HG02571 (cell line): ENCODE measurements around the gene MANBA.
A peak's percentile ranks its signal among the peaks of the same experiment; 100 is the strongest.

Experiments
- ATAC-seq: cut with Tn5 transposase; IDR thresholded peaks from one replicate; pipeline ENCODE4 v1.9.1; 2021; ENCODE audit warnings: mild to moderate bottlenecking, moderate library complexity; ENCODE audit not compliant: unreplicated experiment

The MANBA gene

DNA sequence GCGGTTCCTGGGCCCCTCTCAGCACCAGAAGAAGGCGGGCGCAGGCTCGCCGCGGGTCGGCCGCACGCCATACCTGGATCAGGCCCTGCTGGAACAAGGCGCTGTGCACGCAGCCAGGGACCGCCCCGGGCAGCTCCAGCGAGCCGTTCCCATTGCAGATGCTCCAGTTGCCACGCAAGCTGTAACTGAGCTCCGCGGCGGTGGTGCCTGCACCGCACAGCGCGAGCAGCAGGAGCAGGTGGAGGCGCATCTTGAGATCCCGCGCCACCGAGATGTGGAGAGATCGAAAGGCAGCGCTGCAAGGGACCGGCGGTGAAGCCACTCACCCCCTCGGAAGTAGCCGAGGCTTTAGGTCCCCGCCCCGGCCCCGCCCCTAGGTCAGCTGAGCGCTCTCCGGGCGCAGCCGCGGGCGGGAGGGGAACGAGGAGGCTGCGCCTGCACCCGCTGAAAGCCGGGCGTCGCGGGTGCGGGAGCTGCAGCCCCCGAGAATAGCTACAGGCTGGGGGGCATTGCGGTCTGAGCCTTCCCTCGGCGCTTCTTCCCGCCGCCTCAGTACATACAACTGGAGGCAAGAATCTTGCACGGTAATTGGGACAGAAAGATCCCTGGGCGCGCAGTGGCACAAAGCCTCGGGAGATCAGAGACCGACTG lies at the start of gene MANBA:
TSS of gene MANBA (minus strand) at position 324 of the 651 bp plus-strand sequence. CDS start at position 250, 74 bp downstream.
- peak; percentile 93 for ATAC-seq

DNA sequence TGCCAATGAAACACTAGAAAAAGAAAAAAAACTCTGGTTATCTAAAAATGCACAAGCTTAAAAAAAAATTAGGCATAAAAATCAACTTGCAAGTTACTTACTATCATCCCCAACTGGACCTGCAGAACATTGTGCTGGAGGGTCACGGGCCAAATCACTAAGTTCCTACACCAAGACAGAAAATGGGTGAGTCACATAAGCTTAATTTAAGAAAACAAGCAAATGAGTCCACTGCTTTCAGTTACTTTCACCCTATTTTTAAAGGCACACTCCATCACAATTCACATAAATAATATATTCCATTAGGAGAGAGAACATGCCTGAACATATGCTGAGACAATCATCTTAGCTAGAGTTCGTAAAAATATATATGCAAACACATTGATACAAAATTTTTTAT lies 48.9 kb upstream of the MANBA start:
- no peak for ATAC-seq

DNA sequence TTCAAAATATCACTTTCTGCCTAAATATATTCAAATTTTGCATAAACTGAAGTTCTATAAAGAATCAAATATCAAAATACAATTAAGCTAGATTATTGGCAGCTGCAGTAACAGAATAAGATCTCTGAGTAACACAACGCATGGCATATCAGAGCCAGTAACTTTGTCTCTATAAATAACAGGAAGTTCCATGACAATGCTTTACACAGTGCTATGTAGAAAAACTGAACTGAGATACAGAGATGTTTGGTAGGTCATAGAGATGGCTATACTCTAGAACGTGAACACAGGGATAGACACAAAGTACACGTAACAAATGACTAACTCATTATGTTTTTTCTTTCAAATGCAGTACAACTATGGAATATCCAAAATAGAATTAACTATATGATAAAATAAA lies 48.4 kb upstream of the MANBA start:
- ATAC-seq = no peak

DNA sequence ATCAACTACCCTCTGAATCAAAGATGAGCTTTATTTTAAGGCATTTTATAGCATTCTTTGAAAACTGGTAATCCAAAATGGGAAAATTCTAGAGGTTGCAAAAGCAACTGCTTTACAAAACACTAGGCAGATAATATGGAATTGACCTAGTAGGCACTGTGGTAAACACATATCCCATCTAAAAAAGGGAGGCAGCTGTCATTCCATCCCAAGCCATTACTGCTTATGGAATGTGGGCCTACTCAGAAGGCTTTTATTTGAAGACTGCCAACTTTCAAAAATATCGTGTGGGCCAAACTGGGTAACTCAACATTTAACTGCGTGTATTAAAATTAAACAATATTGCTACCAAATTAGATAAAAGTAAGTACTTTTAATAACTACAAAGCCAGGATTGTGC lies 47.2 kb upstream of the MANBA start:
- ATAC-seq = no peak

DNA sequence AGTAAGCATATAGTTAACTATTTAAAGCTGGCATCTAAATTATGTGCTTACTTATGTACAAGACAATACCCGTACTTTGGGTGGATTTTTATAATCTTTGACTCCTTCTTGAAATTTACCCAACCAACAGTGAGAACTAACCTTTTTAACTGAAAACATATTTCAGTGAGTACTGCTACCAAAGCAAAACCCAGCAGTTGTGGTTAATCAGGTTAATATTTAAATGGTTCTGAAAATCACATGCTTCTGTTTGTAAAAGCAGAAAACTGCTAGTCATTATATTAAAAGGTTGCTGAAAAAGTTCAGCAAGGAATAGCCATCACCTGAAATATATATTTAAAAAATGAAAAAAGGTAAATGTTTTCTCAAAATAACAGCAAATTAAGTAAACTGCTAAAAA lies 46.6 kb upstream of the MANBA start:
- ATAC-seq = no peak

DNA sequence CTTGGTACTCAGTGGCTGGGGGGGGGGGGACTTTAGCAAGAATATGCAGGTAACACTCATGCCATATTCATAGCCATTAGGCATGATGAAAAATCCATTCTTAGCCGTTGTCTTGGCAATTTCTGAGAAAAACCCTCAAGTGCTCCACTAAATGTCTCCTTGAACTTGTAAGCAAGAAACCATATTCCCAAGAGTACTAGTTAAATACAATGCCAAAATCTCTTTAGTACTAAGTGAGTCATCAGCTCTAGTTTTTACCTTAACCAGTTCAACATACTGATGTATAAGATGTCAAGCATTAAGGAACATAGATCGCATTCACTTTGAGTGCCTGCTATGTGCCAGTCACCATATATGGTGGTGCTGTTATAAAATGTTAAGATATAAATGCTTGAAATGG lies 39.0 kb upstream of the MANBA start:
- ATAC-seq = no peak

DNA sequence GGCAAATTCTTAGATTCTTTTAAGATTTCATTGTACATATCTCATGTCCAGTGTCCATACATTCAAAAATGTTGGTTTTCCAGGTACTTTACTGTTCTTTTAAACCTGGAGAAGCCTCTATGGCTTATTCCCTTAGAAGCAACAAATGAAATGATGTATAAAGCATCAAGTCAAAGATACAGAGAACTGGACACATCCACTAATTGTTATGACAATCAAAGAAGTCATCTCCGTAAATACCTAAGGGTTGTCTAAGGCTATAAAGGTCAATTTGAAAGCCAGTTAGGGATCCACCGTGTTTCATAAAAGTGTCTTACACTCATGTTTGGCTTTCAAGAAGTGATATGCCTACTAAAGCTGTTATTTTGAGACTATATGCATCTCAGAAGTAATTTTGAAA lies 34.2 kb upstream of the MANBA start:
- no peak for ATAC-seq

DNA sequence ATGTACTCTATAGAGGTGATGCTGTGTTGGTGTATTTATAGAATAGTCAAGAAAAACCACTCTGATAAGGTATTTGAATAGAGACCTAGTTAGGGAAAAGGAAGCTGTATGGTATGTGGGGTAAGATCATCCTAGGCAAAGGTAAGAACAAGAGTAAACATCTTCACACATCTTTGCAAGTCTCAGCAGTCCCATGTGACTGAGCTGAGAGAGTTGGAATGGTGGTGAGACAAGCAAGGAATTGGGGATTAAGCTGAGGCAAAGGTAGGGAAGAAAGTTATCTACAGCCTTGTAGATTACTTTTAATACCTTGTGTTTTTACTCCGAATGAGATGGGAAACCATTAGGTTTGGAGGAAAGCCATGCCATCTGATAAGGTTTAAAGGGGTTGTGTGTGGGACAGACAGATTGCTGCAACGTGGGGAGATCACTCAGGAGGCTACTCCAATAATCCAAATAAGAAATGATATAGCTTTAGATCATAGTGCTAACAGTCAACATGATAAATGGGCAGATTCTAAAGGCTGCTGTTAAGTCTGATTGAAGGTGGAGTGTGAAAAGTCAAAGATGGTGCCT lies 31.7 kb upstream of the MANBA start:
- ATAC-seq = no peak

DNA sequence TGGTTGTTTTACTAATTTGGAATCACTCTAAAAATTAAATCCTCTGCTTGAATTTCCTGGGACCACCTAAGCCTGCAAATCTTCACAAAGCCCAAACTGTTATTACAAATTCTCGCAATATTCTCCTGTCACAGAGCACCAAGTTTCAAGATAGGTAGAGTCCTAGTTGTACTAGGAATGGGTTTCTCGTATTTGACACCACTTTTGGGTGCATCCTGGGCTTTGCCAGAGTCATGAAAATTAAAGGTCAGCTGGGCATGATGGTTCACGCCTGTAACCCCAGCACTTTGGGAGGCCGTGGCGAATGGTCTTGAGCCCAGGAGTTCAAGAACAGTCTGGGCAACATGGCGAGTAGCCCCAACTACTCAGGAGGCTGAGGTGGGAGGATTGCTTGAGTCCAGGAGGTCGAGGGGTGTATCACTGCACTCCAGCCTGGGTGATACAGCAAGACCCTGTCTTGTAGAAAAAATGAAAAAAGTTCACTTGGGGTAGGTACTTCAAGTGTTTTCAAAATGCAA lies 30.6 kb upstream of the MANBA start:
- no peak for ATAC-seq

DNA sequence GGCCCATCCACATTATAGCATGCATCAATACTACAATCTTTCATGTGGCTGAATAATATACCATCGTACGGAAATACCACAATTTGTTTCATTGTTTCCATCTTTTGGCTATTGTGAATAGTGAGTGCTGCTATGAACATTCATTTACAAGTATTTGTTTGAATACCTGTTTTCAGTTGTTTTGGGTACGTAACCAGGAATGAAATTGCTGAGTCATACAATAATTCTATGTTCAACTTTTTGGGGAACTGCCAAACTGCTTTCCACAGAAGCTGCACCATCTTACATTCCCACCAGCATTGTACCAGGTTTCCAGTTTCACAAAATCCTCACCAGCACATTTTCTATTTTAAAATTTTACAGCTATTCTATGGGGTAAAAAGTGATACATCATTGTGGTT lies 28.5 kb upstream of the MANBA start:
- ATAC-seq = no peak

DNA sequence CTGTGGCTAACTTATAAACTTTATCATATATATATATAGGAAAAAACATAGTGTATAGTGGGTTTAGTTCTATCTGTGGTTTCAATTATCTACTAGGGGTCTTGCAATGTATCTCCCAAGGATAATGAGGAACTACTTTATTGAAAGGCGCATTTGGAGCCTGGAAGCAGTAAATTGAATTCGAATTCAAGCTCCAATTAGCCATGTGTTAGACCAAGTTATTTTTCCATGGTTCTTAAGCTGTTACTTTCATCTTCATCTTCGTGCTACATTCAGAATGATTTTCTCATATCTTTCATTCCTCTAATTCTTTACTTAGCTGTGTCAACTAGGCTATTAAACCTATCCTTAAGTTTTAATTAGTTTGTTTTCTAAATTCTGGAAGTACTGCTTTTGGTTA lies 27.2 kb upstream of the MANBA start:
- ATAC-seq = no peak

DNA sequence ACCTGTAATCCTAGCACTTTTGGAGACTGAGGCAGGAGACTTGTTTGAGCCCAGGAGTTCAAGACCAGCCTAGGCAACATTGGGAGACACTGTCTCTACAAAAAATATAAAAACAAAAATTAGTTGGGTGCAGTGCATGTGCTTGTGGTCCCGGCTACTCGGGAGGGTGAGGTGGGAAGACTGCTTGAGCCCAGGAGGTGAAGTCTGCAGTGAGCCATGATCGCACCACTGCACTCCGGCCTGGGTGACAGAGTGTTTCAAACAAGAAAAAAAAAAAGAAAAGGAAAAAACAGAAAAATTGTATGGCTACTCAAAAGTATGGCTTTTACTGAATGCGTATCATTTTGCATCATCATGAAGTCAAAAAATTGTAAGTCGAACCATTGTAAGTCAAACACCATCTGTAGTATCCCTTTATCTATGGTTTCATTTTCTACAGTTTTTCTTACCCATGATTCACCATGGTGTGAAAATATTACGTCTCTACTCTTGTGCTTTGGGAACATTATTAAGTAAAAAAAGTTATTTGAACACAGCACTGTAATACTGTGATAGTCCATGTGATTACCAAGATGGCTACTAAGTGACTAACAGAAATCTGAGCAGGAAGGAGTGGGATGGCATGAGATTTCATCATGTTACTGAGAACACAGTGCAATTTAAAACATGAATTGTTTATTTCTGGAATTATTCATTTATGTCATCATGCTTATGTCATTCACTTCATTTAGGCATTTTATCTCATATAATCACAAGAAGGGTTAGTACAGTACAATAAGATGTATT lies 26.5 kb upstream of the MANBA start:
- ATAC-seq = no peak

DNA sequence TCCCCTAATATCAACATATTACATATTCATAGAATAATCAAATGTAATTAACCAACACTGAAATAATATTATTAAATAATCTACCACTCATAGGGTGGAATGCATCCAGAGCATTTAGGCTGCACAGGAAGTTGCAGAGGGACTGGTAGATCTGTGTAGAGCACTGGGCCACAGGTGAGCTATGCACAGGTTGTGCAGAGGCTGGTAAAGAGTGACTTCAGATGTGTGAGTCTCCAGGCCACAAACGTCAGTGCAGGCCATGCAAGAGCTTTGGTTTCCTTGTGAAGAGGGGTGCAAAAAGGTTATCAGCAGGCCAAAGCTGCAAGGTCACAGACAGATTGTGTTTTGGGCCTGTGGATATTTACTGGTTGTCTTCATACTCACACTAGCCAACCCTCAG lies 25.5 kb upstream of the MANBA start:
- ATAC-seq = no peak

DNA sequence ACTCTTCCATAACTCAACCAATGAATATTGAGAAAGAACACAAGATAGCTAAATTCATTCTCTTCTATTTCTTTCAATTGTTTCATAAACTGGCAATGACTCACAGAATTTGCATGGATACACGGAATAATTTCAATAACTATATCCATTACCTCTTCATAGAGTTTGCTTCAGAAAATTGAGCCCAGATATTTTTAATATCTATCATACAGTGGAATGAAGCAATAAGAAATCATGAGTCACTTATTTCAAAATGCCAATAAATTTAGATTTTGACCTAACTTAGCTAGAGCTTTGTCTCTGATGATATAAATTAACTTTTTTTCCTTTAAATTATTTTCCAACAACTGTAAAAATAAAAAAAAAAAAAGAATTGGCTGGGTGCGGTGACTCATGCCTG lies 22.2 kb upstream of the MANBA start:
- ATAC-seq = no peak

DNA sequence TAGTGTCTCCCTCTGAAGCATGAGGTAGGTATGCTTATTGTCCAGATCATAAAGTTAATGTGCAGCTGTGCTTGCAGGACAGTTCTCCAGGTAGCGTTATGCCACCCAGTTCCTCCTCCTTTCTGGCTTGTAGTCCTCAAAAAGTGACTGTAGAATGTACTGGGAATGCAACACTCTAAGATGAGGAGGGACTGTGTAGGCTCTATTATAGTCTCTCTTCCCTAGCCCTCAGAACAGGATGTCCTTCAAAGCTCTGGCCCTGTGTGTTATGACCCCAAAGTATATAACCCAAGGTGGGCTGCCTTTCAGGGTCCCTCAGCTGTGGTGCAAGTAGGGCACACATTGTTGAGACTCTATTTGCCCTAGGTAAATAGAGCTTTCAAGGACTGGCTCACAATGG lies 20.8 kb upstream of the MANBA start:
- ATAC-seq = no peak

DNA sequence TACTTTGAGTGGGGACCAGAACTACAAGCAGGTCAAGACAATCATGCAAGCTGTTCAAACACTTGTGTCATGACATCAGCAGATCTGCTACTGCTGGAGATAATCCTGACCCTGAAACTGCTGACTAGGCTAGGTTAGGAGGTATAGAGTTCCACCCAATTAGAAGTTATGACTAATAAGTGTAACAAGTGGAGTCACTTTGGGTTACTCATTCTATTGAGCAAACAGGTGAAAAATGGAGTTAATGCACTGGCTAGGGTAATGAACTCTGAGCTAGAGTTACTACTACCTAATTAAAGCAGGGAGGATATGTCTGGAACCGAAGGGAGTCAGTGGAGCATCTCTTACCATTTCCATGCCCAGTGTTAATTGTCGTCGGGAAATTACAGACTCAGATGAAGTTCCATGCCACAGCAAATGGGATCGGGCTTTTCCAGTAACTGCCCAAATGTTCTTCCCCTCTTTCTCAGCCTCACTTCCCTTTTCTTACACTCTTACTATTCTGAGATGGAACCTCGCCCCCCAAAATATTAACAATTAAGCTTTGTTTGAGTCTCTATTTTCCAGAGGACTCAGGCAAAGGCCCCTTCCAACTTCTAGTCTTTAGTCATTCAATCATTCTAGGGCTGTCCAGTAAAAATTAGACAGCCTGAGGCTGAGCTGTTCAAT lies 19.8 kb upstream of the MANBA start:
- ATAC-seq = no peak

DNA sequence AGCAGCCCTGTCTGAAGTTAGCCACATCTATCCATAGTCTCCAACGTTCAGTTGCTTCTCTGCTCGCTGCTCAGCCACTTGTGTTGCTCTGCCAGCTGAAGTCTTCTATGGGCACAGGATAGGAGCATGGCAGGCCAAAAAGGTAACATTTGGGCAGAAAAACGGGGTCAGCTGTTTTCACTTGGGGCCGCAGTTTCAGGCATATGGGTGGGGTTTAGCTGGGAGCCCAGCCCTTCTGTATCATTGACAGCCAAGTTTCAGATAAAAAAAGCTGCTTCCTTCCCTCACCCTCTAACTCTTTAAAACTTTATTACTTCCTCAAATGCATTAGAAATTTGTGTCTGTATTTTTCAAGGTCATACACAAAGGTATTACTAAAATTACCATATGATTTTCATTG lies 18.4 kb upstream of the MANBA start:
- ATAC-seq = no peak

DNA sequence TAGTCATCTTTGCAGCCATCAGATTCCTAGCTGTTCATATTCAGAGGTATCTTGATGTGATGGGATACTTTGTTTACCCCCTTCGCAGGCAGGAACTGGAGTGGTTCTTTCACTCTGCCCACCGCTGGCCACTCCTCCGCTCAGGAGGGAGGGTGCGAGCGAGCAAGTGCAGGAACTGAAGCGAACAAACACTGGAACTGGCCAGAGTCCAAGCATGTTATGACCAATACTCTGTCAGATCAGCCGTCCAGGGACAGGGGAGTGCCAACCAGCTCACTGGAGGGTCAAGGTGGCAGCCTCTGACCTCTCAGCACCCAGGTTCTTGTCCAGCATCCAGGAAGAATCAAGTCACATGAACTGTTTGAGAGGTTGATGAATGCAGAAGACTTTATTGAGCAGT lies 18.0 kb upstream of the MANBA start:
- ATAC-seq = no peak

DNA sequence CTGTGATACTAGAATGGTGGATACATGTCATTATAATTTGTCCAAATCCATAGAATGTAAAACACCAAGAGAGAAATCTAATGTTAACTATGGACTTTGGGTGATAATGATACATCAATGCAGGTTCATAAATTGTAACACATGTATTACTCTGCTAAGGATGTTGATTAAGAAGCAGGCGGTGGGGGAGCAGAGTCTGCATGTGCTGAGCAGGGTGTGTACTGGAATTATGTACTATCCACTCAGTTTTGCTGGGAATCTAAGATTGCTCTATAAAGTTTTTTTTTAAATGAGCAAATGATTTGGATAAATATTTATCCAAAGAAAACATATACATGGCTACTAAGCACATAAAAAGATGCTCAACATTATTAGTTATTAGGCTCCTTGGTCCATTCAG lies 15.0 kb upstream of the MANBA start:
- ATAC-seq = no peak

DNA sequence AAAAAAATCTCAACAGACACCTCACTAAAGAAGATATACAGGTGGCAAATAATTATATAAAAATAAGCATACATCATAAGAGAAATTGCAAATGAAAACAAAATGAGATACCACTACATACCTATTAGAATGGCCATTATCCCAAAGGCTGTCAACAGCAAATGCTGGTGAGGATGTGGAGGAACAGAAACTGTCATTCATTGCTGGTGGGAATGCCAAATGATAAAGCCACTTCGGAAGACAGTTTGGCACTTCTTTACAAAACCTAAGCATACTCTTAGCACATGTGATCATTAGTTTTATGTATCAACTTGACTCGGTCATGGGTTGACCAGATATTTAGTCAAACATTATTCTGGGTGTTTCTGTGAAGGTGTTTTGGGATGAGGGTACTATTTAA lies 13.5 kb upstream of the MANBA start:
- ATAC-seq = no peak

DNA sequence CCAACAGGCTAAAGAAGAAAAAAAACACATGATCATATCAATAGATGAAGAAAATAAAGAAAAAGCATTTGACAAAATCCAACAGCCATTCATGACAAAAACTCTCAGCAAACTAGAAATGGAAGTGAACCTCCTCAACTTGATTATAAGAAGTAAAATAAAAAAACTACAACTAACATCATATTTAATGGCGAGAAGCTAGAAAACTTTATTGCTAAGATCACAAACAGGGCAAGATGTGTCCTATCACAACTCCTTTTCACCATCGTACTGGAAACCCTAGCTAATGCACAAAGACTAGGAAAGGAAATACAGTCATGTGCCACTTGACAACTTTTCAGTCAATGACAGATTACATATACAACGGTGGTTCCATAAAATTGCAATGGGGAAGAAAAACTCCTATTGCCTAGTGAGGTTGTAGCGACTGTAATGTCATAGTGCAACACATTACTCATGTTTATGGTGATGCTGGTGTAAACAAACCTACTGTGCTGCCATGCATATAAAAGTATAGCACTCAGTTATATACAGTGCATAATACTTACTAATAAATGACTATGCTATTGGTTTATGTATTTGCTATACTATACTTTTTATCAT lies 12.1 kb upstream of the MANBA start:
- no peak for ATAC-seq
